Activated CD8-positive, alpha-beta T cell treated with anti-CD3 and anti-CD28 coated beads for 36 hours (primary cell): Measurements from ENCODE around the gene DNAJC16. TPM values are rescaled to one million over a fixed set of nuclear protein-coding genes. Genes with fewer than 3 reads are reported as not detected.

ENCODE experiments used
- ATAC-seq: fragments of 200-7000 bp; cut with Tn5 transposase; one replicate; pipeline ENCODE4 v1.10.0; 2021; ENCODE audit warnings: mild to moderate bottlenecking, moderate library complexity
- CTCF ChIA-PET: fragments of 350-600 bp; sonication (Branson Sonifier 250); formaldehyde crosslinking; loops from one replicate; lab custom pipeline; 2021; ENCODE audit warnings: antibody characterized with exemption; lab: Charles Lee
- POLR2A ChIA-PET: fragments of 350-600 bp; sonication (Branson Sonifier 250); formaldehyde crosslinking; loops from one replicate; lab custom pipeline; 2021; ENCODE audit warnings: antibody characterized with exemption; lab: Charles Lee
- DNase-seq: peaks from one replicate; pipeline ENCODE4 v3.0.0-alpha.2; 2020
- H3K27ac Mint-ChIP-seq: one replicate; pipeline ENCODE4 v1.8.0; 2021; ENCODE audit warnings: mild to moderate bottlenecking, mixed read lengths
- H3K27me3 Mint-ChIP-seq: one replicate; pipeline ENCODE4 v1.8.0; 2021; ENCODE audit warnings: mixed read lengths
- H3K36me3 Mint-ChIP-seq: one replicate; pipeline ENCODE4 v1.8.0; 2021; ENCODE audit warnings: low read depth, mixed read lengths
- H3K4me1 Mint-ChIP-seq: one replicate; pipeline ENCODE4 v1.8.0; 2021; ENCODE audit warnings: low read depth, mixed read lengths
- H3K4me3 Mint-ChIP-seq: one replicate; pipeline ENCODE4 v1.8.0; 2021; ENCODE audit warnings: mild to moderate bottlenecking, moderate library complexity, mixed read lengths
- H3K9me3 Mint-ChIP-seq: one replicate; pipeline ENCODE4 v1.8.0; 2021; ENCODE audit warnings: mixed read lengths
- intact Hi-C: fragments of 100-400 bp; cut with micrococcal nuclease; formaldehyde crosslinking; loops from one replicate; pipeline ENCODE4 v1.10.0; 2022
- total RNA-seq, 2 experiments: library from RNA; stranded (reverse); gene quantifications; one replicate each; pipeline ENCODE4 v1.2.3, GENCODE V29; 2021
- TF ChIP-seq, protein P1 (sequence below): fragments of 200-600 bp; IDR thresholded peaks from one replicate; pipeline ENCODE4 v1.8.0; 2022; ENCODE audit warnings: antibody characterized with exemption, mild to moderate bottlenecking

Gene DNAJC16
- total RNA-seq, 2 experiments from 2014 or later: 10.0 to 13.0 TPM

DNA sequence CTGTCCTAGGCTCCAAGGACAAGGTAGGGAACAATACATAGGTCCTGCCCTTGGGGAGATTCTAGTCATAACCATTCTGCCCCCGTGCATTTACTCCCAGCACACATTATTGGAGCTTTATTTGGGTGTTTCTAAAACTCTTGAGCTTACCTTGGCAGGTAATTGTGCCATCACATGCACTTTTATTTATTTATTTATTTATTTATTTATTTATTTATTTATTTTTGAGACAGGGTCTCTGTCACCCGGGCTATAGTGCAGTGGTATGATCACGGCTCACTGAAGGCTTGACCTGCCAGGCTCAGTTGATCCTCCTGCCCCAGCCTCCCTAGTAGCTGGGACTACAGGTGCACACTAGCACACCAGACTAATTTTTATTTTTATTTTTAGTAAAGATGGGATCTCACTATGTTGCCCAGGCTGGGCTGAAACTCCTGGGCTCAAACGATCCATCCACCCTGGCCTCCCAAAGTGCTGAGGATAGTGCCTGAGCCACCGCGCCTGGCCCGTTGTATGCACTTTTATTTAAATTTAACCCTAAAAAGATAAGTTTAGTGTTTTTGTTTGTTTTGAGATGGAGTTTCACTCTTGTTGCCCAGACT is 49.0 kb downstream of the DNAJC16 start:
- H3K4me3 Mint-ChIP-seq: no peak overlapping the region
- DNase-seq (no peak), ATAC-seq (no peak)
- intact Hi-C loops: no loop called here
- H3K9me3 Mint-ChIP-seq: no peaks in the 10 kb centered on the region
- ChIA-PET POLR2A (no interaction called here), CTCF (no interaction called here)
- TF ChIP-seq, protein P1, sequence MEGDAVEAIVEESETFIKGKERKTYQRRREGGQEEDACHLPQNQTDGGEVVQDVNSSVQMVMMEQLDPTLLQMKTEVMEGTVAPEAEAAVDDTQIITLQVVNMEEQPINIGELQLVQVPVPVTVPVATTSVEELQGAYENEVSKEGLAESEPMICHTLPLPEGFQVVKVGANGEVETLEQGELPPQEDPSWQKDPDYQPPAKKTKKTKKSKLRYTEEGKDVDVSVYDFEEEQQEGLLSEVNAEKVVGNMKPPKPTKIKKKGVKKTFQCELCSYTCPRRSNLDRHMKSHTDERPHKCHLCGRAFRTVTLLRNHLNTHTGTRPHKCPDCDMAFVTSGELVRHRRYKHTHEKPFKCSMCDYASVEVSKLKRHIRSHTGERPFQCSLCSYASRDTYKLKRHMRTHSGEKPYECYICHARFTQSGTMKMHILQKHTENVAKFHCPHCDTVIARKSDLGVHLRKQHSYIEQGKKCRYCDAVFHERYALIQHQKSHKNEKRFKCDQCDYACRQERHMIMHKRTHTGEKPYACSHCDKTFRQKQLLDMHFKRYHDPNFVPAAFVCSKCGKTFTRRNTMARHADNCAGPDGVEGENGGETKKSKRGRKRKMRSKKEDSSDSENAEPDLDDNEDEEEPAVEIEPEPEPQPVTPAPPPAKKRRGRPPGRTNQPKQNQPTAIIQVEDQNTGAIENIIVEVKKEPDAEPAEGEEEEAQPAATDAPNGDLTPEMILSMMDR: no peak
- H3K27me3 Mint-ChIP-seq: no peaks in the 10 kb centered on the region
- peaks cover 29% of the 10 kb centered on the region for H3K4me1 Mint-ChIP-seq
- H3K27ac Mint-ChIP-seq: no peak overlapping the region
- H3K36me3 Mint-ChIP-seq: peaks cover 46% of the 10 kb centered on the region

DNA sequence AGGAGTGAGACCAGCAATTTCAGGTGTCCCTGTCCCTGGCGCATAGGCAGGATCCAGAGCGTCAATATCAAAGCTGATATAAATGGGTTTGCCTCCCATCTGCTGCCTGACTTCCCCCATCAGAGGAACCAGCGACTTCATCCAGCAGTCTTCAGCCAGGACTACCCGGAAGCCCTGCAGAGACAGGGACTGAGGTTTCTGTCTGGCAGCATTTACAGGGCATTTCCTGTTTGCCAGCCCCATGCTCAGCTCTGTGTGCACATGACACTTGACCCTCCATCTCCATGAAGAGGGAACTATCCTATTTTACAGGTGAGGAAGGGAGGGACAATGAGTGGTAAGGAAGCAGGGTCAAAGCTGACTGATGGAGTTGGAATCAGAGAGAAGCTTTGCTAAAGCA is 51.0 kb downstream of the DNAJC16 start:
- peaks cover 29% of the 10 kb centered on the region for H3K4me1 Mint-ChIP-seq
- CTCF ChIA-PET: interaction anchor here (1.5 kb wide), 1 partner anchor 21 kb away, joined by 3 read pairs; no protein-coding TSS in a partner anchor
- DNase-seq: peak; percentile 28
- no peaks in the 10 kb centered on the region for H3K9me3 Mint-ChIP-seq
- TF ChIP-seq, protein P1: no peak
- H3K4me3 Mint-ChIP-seq: peak overlapping the region; percentile 42
- intact Hi-C loops: no loop called here
- ATAC-seq: no peak
- H3K27ac Mint-ChIP-seq: peak overlapping the region; percentile 98
- no peaks in the 10 kb centered on the region for H3K27me3 Mint-ChIP-seq
- POLR2A ChIA-PET: interaction anchor here (1.0 to 1.6 kb wide), 3 partner anchors 11 to 131 kb away, joined by 3 read pairs; no protein-coding TSS in a partner anchor
- H3K36me3 Mint-ChIP-seq: peaks cover 39% of the 10 kb centered on the region

DNA sequence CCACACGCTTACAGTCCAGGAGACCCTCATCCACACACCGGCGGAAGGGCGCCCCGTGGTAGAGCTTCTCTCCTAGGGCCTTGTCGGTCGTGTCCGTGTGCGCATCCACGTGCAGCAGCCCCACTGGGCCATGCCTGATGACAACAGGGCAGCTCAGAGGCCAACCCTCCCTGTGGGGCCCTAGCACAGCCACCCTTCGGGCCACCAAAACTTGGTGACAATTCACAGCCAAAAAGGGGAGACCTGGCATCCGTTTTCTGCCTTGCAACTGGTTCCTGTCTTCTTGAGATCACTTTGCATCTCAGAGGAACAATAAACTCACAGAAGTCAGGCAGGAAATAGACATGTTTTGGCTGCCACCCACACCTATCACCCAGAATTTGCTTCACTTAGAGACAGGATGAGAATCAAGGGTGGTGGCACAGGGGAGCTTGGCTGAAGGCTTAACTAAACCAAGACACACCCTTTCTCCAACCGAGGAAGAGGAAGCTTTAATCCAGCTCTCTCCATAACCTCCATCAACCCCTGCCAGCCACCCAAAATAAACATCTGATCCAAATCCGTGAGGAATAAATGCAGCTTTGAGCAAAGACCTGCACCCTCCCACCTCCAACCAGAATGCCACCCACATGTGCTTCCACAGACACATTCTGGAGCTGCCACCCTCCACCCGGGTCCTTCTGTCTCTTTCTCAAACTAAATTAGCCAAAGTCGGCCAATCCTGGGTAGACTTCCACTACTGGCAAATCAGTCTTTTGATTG is 52.5 kb downstream of the DNAJC16 start:
- peak overlapping the region; percentile 42 for H3K4me3 Mint-ChIP-seq
- ATAC-seq (peak; percentile 84), DNase-seq (peak; percentile 67)
- intact Hi-C loops: no loop called here
- no peaks in the 10 kb centered on the region for H3K9me3 Mint-ChIP-seq
- ChIA-PET POLR2A (interaction anchor here (0.6 to 2.7 kb wide), 8 partner anchors 9 to 130 kb away, joined by 3 to 14 read pairs (median 3); partner anchors contain the start of gene DDI2), CTCF (interaction anchor here (1.1 to 1.5 kb wide), 2 partner anchors 9 to 19 kb away, joined by 3 read pairs; no protein-coding TSS in a partner anchor)
- H3K36me3 Mint-ChIP-seq: peaks cover 41% of the 10 kb centered on the region
- H3K27ac Mint-ChIP-seq: peak overlapping the region; percentile 98
- H3K4me1 Mint-ChIP-seq: peaks cover 37% of the 10 kb centered on the region
- H3K27me3 Mint-ChIP-seq: no peaks in the 10 kb centered on the region
- TF ChIP-seq, protein P1: no peak

DNA sequence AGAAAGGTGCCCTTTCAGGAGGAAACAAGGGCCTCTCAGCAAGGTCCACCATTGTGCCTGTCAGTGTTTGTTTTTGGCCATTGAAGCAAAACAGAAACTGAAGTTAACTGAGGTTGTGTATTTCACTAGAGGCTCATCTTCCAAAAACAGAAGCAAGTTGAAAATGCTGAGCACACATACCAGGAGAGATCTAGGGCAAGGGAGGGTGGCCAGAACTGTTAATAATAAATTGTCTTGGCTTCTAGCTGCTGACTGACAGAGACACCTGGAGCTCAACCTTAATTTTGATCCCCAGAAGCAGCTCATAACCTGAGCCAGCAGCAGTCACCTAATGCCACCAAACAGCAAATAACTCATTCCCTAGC is 53.0 kb downstream of the DNAJC16 start:
- Mint-ChIP-seq H3K27ac (peak overlapping the region; percentile 98), H3K4me1 (peaks cover 39% of the 10 kb centered on the region), H3K27me3 (no peaks in the 10 kb centered on the region), H3K36me3 (peaks cover 38% of the 10 kb centered on the region), H3K4me3 (peak overlapping the region; percentile 42), H3K9me3 (no peaks in the 10 kb centered on the region)
- TF ChIP-seq, protein P1: no peak
- CTCF ChIA-PET: interaction anchor here (0.9 to 1.1 kb wide), 2 partner anchors 10 to 25 kb away, joined by 3 read pairs; no protein-coding TSS in a partner anchor
- POLR2A ChIA-PET: interaction anchor here (0.6 to 2.7 kb wide), 5 partner anchors 9 to 38 kb away, joined by 3 to 14 read pairs (median 4); partner anchors contain the start of gene DDI2
- intact Hi-C loops: no loop called here
- DNase-seq (no peak), ATAC-seq (peak; percentile 15)
